HG03439 (cell line): Measurements from ENCODE around the gene ARFIP1.
"Not testable (repeated sequence)": the region's sequence is repeated elsewhere in the genome, so short reads cannot be mapped to it uniquely, and the experiment has no call there.

ENCODE experiments used
- ATAC-seq: cut with Tn5 transposase; IDR thresholded peaks from one replicate; pipeline ENCODE4 v1.9.1; 2021; ENCODE audit warnings: mild to moderate bottlenecking, moderate library complexity; ENCODE audit not compliant: unreplicated experiment

ARFIP1 gene

DNA sequence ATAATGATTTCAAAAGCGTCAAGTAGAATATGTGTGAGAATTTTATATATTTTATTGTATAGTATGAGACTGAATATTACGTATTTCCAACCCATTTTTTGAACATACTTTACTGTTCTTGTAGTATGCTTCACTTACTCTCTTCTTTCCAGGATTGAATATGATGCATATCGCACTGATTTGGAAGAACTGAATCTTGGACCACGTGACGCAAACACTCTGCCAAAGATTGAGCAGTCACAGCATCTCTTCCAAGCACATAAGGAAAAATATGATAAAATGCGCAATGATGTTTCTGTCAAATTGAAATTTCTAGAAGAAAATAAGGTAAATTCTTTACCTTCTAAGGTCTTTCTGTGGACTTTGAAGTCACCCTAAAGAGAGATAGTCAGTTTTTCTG lies 108.2 kb downstream of the ARFIP1 start:
- ATAC-seq: no peak

DNA sequence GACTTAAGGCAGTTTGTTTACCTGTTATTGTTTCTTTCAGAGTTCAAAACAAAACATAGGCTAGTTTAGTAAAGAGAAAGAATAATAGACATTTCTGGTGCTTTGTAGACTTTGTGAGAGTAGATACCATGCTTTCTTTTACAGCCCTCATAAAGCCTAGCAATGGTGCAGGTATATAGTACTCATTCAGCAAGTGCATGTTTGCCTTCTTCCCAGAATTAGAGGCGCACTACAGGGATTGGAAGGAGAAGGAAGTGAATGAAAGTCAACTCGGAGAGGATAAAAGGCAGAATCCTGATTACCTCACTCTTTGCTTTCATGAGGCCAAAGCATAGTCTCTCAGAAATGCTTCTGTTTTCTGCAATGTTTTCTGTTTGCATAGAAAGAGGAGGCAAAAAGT lies 113.2 kb downstream of the ARFIP1 start:
- no peak for ATAC-seq

DNA sequence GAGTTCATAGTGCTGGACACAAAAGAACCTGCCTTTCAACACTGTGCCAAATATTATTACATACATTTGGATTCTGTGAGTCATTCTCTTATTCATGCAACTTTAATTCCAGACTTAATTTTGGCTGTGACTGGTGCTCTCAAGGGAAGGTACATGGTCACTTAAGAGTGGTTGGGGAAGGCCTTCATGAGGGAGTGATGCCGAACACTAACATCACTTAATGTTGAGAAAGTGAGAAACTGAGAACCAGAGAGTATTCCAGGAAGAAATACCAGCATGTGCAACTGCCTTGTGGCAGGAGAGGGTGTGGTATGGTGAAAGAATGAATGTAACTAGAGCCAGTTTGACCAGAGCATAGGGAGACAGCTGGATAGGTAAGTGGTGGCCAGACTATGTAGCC lies 114.9 kb downstream of the ARFIP1 start:
- ATAC-seq: no peak

DNA sequence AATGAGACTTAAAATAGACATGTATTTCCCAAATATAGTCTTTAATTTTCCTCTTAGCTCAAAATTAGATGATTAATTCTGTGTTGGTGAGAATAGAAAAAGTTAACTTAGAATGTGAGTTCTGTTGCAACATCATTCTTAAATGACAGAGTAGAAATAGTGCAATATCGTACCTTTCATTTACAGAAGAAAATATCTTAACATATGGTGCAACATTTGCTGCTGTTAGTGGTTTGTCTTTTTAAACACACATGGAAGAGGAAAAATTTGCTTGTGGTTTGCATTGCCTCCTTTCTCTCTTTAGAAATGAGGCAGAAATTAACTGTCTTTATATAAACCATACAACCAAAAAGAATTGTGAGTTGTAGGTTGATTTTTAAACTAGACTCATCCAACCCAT lies 117.1 kb downstream of the ARFIP1 start:
- no peak for ATAC-seq

DNA sequence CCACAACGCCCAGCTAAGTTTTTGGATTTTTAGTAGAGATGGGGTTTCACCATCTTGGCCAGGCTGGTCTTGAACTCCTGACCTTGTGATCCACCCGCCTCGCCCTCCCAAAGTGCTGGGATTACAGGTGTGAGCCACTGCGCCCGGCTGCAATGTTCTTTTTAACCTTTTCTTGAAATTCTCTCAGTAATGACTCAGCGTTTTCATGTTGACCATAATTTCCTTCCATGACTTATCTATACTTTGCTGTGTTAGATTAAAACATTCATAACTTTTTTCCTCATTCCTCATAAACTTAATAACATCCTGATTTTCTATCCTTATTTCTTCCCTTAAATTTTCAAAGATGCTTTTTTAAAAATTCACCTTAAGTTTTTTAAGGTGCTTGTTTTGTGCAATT lies 118.4 kb downstream of the ARFIP1 start:
- not testable (repeated sequence) for ATAC-seq

DNA sequence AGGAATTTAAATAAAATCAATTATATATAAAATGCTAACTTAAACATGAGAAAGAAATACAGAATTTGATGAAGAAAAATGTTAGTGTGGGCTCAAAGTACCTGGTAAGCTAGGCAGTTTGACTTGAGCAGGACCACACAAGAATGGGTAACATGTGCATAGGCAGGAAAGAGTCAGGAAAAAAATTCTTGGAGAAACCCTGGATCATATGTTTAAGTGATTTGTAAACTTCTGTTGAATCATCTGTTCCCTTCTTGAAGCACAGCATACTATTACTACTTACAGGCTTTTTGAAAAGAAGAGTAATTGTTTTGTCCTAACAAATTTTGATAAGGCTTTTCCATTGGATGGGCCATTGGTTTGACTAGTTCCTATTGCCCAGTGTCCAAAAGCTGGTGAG lies 118.9 kb downstream of the ARFIP1 start:
- no peak for ATAC-seq

DNA sequence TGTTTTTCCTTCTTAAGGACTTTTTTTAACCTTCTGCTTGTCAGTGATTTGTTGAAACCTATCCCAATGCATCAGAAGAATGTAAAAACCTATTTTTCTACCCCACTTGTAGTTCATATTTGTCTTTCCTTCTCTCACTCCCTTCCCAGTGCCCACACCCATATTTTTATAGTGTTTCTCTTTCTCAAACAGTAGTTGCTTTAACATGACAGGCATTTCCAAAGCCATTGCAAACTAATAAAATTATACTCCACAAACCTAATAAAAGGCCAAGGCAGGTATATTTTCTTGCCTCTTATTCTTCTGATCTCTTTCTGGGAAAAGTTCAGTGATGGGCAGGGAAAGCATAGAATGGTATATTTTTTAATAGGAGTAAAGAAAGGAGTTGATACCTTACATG lies 120.6 kb downstream of the ARFIP1 start:
- ATAC-seq: no peak

DNA sequence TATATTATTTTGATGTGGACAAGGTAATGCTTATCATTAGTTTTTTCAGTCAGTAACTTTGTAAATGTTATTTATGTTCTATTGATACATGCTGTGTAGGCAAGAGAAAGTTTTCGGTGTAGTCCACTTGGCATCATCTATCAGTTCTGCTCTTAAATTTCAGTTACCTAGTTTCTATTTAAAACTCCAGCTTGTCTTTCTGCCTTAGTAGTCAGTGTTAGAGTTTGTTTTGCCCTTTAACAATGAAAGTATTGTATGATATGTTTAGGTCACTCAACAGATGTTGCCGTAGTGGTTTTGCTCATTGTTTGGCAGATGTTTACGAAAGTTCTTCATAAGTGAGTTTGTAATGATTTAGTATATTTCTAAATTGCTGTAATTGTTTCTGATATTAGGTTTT lies 121.5 kb downstream of the ARFIP1 start:
- no peak for ATAC-seq

DNA sequence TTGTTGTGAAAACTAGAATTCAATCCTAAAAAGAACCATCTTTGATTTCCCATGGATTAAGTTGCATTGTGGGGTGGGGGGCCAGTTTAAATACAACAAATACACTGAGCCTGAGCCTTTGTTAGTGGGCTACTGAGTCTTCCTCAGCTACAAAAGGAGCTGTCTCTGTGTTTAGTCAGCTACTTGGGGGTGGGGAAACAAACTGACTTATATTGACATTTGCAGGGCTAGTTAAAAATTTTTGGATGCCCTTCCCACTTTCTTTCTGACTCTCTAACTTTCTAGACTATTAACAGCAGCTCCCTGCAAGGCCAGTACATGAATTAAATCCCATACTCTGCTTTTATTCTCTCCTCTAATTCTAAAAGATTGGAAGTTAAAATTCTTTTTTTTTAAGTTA lies 123.9 kb downstream of the ARFIP1 start:
- ATAC-seq: no peak

DNA sequence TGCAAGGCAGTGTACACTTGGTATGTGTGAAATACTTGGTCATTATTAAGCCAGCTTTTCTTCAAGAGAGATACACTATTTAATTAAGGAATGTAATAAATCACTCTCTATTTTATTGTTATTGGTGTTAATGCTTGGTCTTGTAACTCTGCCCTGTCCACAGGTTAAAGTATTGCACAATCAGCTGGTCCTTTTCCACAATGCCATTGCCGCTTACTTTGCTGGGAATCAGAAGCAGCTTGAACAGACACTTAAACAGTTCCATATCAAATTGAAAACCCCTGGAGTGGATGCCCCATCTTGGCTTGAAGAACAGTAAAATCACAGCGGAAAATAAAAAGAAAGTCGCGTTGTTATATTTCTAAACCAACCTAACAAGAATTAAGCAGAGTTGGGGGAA lies 130.1 kb downstream of the ARFIP1 start:
- ATAC-seq: no peak

DNA sequence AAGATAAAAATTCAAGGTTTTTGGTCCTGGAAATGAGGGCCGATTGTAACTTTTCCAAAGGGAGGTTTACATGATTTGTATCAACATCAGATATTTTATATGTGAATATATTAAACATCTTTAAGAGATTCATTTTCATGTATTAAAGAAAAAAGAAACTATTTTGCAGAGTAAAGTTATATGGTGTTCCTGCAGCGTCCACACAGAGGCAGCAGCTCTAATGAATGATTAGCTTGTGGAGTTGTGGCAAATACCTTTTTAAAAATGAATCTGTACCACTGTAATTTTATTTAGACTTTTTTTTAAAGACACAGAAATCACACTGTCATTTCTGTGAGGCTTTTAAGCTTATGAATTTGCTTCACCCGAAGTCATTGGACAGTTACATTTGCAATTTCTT lies 130.8 kb downstream of the ARFIP1 start:
- ATAC-seq: no peak

DNA sequence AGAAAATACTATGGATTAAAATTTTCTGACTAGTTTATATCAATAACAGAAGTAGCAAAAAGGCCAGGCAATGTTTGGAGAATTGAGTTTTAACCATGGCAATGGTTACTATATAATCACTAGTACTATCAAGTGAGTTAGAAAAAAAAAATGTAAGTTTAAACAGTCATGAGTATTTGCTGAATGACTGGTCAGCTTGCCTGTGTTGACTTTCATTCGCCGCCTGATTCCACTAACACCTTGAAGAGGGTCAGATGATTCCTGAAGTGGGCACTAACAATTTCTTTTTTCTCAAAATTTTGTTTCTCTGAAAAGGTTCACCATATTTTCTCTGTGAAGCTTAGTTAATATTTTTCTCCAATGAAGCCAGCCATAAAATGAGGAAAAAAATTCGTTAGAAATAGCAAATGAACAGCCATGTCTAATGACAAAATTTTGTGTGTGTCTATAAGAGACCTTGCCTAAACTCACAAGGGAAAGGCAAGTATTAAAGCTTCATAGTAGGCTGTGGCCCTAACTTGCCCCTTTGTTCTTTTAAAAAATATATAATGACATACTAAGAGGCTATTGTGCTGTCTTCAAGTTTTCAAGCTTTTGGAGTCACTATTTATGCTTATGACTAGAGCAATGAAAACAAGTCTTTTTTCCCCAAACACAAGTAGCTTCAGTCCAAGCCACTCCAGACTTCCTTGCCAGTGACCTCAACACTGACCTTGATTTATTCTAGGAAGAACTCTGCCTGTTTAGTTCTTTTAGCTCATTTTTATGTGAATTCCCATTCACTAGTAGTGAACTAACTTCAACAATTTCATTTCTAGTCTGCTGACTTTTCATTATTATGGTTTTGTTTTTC lies 138.0 kb downstream of the ARFIP1 start:
- ATAC-seq: no peak

DNA sequence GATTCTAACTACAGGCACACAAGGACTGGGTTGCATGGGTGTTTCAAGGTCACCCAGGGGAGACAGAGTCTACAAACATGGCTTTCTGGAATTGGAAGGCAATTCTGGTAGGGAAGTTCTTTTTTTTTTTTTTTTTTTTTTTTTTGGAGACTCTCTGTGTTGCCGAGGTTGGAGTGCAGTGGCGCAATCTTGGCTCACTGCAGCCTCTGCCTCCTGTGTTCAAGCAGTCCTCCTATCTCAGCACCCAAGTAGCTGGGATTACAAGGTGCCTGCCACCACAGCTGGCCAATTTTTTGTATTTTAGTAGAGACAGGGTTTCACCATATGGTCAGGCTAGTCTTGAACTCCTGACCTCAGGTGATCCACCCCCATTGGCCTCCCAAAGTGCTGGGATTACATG lies 140.1 kb downstream of the ARFIP1 start:
- no peak for ATAC-seq

DNA sequence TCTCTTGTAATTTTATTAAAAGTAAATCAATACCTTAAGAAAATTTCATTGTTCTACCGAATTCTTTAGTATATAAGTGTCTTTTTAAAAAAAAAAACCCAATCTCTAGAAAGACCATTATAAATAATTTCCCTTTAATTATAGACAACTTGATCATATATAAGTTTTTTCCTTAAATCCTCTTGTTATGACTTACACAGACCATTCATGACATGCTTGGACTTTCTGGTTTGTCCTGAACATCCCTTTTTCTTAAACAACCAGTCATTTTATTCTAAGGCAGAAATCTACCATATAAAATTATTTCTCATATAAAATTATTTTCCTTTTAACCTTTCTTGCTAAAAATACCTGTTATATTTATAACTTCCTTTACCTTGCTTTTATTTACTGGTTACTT lies 141.0 kb downstream of the ARFIP1 start:
- no peak for ATAC-seq

DNA sequence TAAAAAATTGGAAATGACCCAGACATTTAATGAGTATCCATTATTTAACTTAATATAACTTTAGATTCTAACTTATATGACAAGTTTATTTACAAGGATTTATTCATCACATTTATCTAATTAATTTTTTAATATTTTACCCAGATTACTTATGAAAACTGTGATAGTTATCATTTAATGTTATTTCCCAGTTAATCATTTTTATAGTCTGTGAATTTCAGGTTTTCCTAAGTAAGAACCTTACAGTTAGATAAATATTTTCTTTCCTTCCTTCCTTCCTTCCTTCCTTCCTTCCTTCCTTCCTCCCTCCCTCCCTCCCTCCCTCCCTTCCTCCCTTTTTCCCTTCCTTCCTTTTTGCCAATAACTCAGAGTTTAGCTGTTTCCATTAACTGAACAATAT lies 141.5 kb downstream of the ARFIP1 start:
- no peak for ATAC-seq

DNA sequence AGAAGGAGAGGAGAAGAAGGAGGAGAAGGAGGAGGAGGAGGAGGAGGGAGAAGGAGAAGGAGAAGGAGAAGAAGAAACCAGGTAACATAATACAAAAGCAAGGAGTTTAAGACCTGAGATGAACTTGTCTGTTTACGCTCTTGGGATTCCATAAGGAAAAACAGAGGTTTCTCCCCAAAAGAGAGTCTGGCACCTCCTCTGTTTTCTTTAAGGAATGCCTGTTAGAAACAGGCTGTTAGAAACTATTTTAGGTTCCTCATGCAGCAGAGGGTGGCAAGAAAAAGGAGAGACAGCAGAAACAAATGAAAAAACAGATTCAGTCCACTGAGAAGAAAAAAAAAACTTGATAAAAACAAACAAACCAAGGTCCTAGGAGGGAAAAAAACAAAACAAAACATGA lies 146.1 kb downstream of the ARFIP1 start:
- ATAC-seq: no peak

DNA sequence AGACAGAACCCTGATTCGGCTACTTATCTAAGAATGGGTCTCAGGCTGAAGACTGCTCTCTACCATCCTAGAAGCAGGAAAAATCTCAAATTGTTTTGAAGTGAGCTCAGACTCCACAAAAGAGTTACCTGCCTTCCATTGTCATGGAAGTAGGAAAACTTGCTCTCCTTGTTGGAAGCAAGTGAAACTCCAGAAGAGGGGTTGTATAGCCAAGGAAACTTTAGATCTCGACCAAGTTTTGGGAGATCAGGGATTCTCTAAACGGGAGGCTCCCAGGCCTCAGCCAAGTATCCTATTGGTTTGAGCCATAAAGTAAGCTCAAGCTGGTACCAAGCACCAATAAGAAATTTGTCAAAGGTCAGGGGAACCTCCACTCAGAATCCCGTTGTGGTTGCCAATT lies 147.2 kb downstream of the ARFIP1 start:
- no peak for ATAC-seq

DNA sequence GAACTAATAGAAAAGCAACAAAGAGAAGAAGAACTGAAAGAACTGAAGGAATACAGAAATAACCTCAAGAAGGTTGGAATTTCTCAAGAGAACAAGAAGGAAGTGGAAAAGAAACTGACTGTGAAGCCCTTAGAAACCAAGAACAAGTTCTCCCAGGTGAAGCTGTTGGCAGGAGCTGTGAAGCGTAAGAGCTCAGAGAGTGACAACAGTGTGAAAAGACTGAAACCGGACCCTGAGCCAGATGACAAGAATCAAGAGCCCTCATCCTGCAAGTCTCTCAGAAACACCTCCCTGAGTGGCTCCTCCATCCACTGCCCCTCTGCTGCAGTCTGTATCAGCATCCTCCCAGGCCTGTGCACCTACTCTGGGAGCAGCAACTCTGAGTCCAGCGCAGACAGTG lies 148.0 kb downstream of the ARFIP1 start:
- ATAC-seq: no peak

DNA sequence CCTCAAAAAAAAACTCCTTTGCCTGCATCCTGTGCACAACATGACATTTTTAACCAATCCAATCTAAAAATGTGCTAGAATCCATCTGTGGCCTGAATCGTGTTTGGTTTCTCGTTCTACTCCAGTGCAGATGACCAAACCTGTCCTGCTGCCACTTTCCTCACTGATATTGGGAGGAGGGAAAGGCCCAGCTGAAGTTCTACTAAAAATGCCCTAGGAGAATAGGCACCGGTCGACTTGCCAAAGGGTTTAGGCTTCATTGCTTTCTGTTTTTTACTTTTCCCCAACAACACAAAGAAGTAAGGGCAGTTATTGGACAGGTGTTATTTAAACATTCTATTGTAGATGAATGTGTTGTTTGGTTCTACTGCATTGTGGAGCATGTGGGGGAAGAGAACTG lies 148.5 kb downstream of the ARFIP1 start:
- ATAC-seq: no peak

DNA sequence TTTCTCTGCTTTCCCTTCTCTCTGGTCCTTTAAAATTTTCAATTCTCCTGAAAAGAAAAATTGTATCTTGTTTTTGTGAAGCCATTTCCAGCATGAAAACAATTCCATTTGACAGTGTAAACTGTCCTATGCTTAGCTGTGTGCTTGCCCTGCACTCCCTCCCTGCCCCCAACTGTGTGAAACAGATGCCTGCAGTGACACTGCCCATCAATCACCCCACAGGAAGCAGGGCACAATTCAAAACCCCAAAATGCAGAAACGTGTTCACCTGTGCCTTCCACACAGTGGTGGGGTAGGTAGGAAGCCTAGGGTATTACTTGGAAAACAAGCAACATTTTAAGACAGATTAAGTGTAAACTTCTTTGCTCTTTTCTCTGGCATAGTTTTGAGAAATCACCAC lies 150.1 kb downstream of the ARFIP1 start:
- no peak for ATAC-seq

DNA sequence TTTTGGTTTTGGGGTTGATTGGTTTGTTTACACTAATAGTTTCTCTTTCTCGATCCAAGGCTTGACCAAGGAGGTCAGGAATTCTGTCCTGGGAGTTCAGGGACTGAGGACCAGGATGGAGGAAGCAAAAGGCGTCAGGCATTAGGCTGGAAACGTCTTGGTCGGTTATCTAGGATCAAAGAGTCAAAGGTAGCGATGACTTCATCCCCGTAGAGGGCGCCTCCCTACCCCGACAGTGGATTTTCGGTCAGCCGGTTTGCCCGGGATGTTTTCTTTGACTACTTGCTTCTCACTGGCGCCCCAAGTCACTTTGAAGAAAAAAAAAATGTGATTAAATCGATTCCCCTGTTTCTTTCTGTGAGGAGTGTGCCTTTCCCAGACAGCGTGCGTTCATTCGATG lies 155.4 kb downstream of the ARFIP1 start:
- ATAC-seq: no peak

DNA sequence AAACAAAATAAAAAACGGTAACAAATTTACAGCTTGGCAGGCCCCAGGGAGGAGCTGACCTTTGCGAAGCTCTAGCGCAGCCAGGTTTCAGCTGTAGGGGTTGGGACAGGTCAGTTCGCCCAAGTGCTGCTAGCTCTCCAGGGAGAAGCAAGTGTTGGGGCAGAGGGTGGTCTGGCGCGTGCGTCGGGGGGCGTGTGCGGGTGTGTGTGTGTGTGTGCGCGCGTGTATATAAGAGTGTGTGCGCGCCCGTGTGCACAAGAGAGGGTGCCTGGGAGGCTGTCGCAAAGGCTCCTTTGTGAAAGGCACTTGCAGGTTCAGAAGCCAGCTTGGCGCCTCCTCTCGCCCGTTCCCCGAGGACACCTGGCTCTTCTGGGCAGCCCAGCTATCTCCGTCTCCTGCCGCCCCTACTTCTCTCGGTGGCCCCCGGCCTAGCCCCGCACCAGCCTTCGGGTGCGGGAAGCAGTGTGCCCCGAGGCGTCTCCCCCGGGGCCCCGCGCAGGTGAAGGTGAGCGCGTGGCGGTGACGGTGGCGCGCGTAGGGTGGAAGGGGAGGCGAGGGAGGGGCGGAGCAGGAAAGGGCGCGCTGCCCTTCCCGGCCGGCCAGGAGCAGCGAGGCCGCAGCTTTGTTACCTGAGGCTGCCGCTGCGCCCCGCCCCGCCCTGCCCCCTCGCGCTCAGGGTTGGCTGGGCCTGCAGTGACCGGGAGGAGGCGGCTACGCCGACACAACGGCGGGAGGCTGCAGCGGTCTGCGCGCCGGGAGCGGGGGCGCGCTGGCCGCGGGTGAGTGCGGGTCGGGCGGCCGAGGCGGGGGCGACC lies 156.1 kb downstream of the ARFIP1 start, which contains the start of gene FHDC1:
Gene FHDC1 (plus strand): TSS at position 693 of the 815 bp plus-strand sequence. CDS start 6,735 bp downstream, outside the sequence.
- ATAC-seq: no peak
